NB4 (cell line): ENCODE measurements around the gene CDCA7.
"Not testable (repeated sequence)": the region's sequence is repeated elsewhere in the genome, so short reads cannot be mapped to it uniquely, and the experiment has no call there.

Experiments
- MYC ChIP-seq: IDR thresholded peaks from 2 replicates; pipeline ENCODE4 v1.6.1; 2011; ENCODE audit warnings: low read depth, low read length
- POLR2A ChIP-seq: IDR thresholded peaks from 2 replicates; pipeline ENCODE4 v1.6.1; 2011; ENCODE audit warnings: mild to moderate bottlenecking; ENCODE audit not compliant: insufficient read length; ENCODE audit errors: extremely low read depth
- TF ChIP-seq, protein P1 (sequence below): IDR thresholded peaks from one replicate; pipeline ENCODE4 v1.5.1; 2012; ENCODE audit warnings: low read depth, low read length
- TF ChIP-seq, protein P2 (sequence below): IDR thresholded peaks from 2 replicates; pipeline ENCODE4 v1.6.1; 2011; ENCODE audit warnings: low read depth, low read length

GRCh38 chr2:173309370-173309769 lies 45.3 kb upstream of the CDCA7 start:
- not testable (repeated sequence) for TF ChIP-seq POLR2A, MYC
- TF ChIP-seq, protein P1, sequence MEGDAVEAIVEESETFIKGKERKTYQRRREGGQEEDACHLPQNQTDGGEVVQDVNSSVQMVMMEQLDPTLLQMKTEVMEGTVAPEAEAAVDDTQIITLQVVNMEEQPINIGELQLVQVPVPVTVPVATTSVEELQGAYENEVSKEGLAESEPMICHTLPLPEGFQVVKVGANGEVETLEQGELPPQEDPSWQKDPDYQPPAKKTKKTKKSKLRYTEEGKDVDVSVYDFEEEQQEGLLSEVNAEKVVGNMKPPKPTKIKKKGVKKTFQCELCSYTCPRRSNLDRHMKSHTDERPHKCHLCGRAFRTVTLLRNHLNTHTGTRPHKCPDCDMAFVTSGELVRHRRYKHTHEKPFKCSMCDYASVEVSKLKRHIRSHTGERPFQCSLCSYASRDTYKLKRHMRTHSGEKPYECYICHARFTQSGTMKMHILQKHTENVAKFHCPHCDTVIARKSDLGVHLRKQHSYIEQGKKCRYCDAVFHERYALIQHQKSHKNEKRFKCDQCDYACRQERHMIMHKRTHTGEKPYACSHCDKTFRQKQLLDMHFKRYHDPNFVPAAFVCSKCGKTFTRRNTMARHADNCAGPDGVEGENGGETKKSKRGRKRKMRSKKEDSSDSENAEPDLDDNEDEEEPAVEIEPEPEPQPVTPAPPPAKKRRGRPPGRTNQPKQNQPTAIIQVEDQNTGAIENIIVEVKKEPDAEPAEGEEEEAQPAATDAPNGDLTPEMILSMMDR = not testable (repeated sequence)
- TF ChIP-seq, protein P2, sequence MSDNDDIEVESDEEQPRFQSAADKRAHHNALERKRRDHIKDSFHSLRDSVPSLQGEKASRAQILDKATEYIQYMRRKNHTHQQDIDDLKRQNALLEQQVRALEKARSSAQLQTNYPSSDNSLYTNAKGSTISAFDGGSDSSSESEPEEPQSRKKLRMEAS = not testable (repeated sequence)
